ENCODE measurements around the gene IP6K3. TPM values are rescaled to one million over a fixed set of nuclear protein-coding genes. Genes with fewer than 3 reads are reported as not detected.

The IP6K3 gene
- total and polyA plus RNA-seq, 12 donors = 0.06 to 1.6 (median 0.71) TPM; not detected in 3

GRCh38 chr6:33675968-33676367 is 70.7 kb downstream of the IP6K3 start:
- Histone ChIP-seq H3K36me3 (replicated peaks in 1 of 2) (peaks cover 0 to 13% of the 10 kb centered on the region in 2 donors), H3K27me3 (no peaks in the 10 kb centered on the region), H3K9me3 (replicated peaks in 1 of 3) (no peaks in the 10 kb centered on the region), H3K4me1 (replicated peaks in 1 of 2) (peaks cover 0 to 3% of the 10 kb centered on the region in 2 donors), H3K27ac (no peak overlapping the region), H3K4me3 (no peak overlapping the region)
- WGBS, 4 donors = 92 to 100% (median 94%) methylated on average over 6 to 7 of the region's 7 CpGs
- DNase-seq = no peak
- no peak for TF ChIP-seq POLR2A (IDR thresholded peaks at IDR 0.05)
- TF ChIP-seq CTCF (IDR thresholded peaks at IDR 0.05) = no peak
- intact Hi-C loops (cut with DNase I) = loop anchor here in 1 of 2 donors (10.0 kb wide), 1 partner anchor 91 kb away; the partner anchor contains the start of gene BAK1

- peaks cover 0 to 7% of the 10 kb centered on the region in 2 donors for H3K36me3 ChIP-seq (replicated peaks in 1 of 2)
- DNase-seq = no peak
- no peaks in the 10 kb centered on the region for H3K27me3 ChIP-seq
- H3K9me3 ChIP-seq (replicated peaks in 1 of 3) = no peaks in the 10 kb centered on the region
- peaks cover 0 to 3% of the 10 kb centered on the region in 2 donors for H3K4me1 ChIP-seq (replicated peaks in 1 of 2)
- no peak overlapping the region for H3K27ac ChIP-seq
- no peak for TF ChIP-seq CTCF (IDR thresholded peaks at IDR 0.05)
- TF ChIP-seq POLR2A (IDR thresholded peaks at IDR 0.05) = no peak
- intact Hi-C loops (cut with DNase I) = loop anchor here in 1 of 2 donors (10.0 kb wide), 1 partner anchor 89 kb away; the partner anchor contains the start of gene BAK1
- no peak overlapping the region for H3K4me3 ChIP-seq
- WGBS, 4 donors = 76 to 100% (median 87%) methylated on average over 1 to 7 of the region's 7 CpGs
Measured at GRCh38 chr6:33673851-33674250, 72.9 kb downstream of the IP6K3 start.

GRCh38 chr6:33672808-33673207 is 73.9 kb downstream of the IP6K3 start:
- intact Hi-C loops (cut with DNase I) = loop anchor here in 1 of 2 donors (10.0 kb wide), 1 partner anchor 88 kb away; the partner anchor contains the start of gene BAK1
- no peaks in the 10 kb centered on the region for H3K27me3 ChIP-seq
- 10 to 35% (median 21%) methylated on average over 1 to 5 of the region's 5 CpGs for WGBS, 4 donors
- H3K9me3 ChIP-seq (replicated peaks in 1 of 3) = no peaks in the 10 kb centered on the region
- H3K4me1 ChIP-seq (replicated peaks in 1 of 2) = peaks cover 0 to 3% of the 10 kb centered on the region in 2 donors
- peak; percentile 83 to 97 (median 95) for DNase-seq
- peak; percentile 18 to 77 (median 68) for TF ChIP-seq CTCF (IDR thresholded peaks at IDR 0.05)
- no peak for TF ChIP-seq POLR2A (IDR thresholded peaks at IDR 0.05)
- H3K4me3 ChIP-seq = no peak overlapping the region
- peaks cover 0 to 7% of the 10 kb centered on the region in 2 donors for H3K36me3 ChIP-seq (replicated peaks in 1 of 2)
- H3K27ac ChIP-seq = no peak overlapping the region

- no peak for DNase-seq
- intact Hi-C loops (cut with DNase I) = loop anchor here in 1 of 2 donors (10.0 kb wide), 1 partner anchor 87 kb away; the partner anchor contains the start of gene BAK1
- Histone ChIP-seq H3K4me3 (no peak overlapping the region), H3K27ac (no peak overlapping the region), H3K36me3 (replicated peaks in 1 of 2) (peaks cover 0 to under 1% of the 10 kb centered on the region in 2 donors), H3K27me3 (no peaks in the 10 kb centered on the region), H3K4me1 (replicated peaks in 1 of 2) (peaks cover 0 to 3% of the 10 kb centered on the region in 2 donors), H3K9me3 (replicated peaks in 1 of 3) (no peaks in the 10 kb centered on the region)
- 91 to 97% (median 94%) methylated on average over 3 of the region's 3 CpGs for WGBS, 4 donors
- TF ChIP-seq POLR2A (IDR thresholded peaks at IDR 0.05) (no peak), CTCF (IDR thresholded peaks at IDR 0.05) (no peak)
Measured at GRCh38 chr6:33671744-33672072, 75.0 kb downstream of the IP6K3 start.

MicroRNAs encoded within 50 kb of the gene (microRNA counts, 767-probe panel; counts per million panel counts)
- microRNA hsa-miR-3934 = 0 counts per million in 2 donors

Small RNAs within 50 kb of the gene (microRNA-seq; reads per million reads assigned to microRNA genes)
- gene MIR3934 = 0.57 to 4.5 (median 2.3) reads per million in 3 donors

Small RNAs within 50 kb of the gene (small RNA-seq; reads per million reads assigned to genes)
- 0 reads per million in 2 donors for gene MIR3934

Other genes with a start within 250 kb of the IP6K3 start
- gene BAK1, start 166.6 kb downstream of the IP6K3 start, total RNA-seq = 10 to 100 TPM in 8 of 9 donors, 1 to 10 TPM in 1; 9.7 to 51.9 (median 24.5) TPM
- 10 to 100 TPM; 17.3 to 33.5 (median 17.6) TPM for gene BAK1, start 166.6 kb downstream of the IP6K3 start, polyA plus RNA-seq
- 10 to 100 TPM in 7 of 9 donors, 1 to 10 TPM in 2; 1.3 to 38.1 (median 28.8) TPM for gene ITPR3, start 125.6 kb downstream of the IP6K3 start, total RNA-seq
- gene ITPR3, start 125.6 kb downstream of the IP6K3 start, polyA plus RNA-seq = 10 to 100 TPM in 2 of 3 donors, 1 to 10 TPM in 1; 3.0 to 21.6 (median 14.2) TPM
- 100 to 1,000 TPM in 1 of 9 donors, 10 to 100 TPM in 7, 1 to 10 TPM in 1; 7.4 to 126 (median 53.9) TPM for gene UQCC2, start 35.2 kb downstream of the IP6K3 start, total RNA-seq
- 100 to 1,000 TPM in 2 of 3 donors, 10 to 100 TPM in 1; 74.9 to 214 (median 168) TPM for gene UQCC2, start 35.2 kb downstream of the IP6K3 start, polyA plus RNA-seq
- 10 to 100 TPM; 44.6 to 76.6 (median 59.7) TPM for gene LEMD2, start 42.2 kb upstream of the IP6K3 start, total RNA-seq
- gene LEMD2, start 42.2 kb upstream of the IP6K3 start, polyA plus RNA-seq = 100 to 1,000 TPM in 2 of 3 donors, 10 to 100 TPM in 1; 32.4 to 121 (median 104) TPM
- gene MLN, start 57.1 kb upstream of the IP6K3 start, total RNA-seq = not detected
- not detected for gene MLN, start 57.1 kb upstream of the IP6K3 start, polyA plus RNA-seq

Measured in adrenal gland (tissue), 12 donors.